ENCODE data around the gene XYLT1.

XYLT1 gene

GRCh38 chr16:17258077-17258599, 212.6 kb downstream of the XYLT1 start:
- H3K36me3 Mint-ChIP-seq: peaks cover 21% of the 10 kb centered on the region
- H3K4me1 Mint-ChIP-seq: peaks cover 47% of the 10 kb centered on the region
- H3K9me3 Mint-ChIP-seq: no peaks in the 10 kb centered on the region
- peak overlapping the region; percentile 99 for H3K27ac Mint-ChIP-seq
- H3K4me3 Mint-ChIP-seq: peak overlapping the region; percentile 83
- no peak for ATAC-seq
- H3K27me3 Mint-ChIP-seq: no peaks in the 10 kb centered on the region

- no peak for ATAC-seq
- Mint-ChIP-seq H3K4me3 (peak overlapping the region; percentile 83), H3K9me3 (no peaks in the 10 kb centered on the region), H3K27ac (peak overlapping the region; percentile 99), H3K27me3 (no peaks in the 10 kb centered on the region), H3K36me3 (peaks cover 21% of the 10 kb centered on the region), H3K4me1 (peaks cover 53% of the 10 kb centered on the region)
Measured at GRCh38 chr16:17257426-17258023, 213.2 kb downstream of the XYLT1 start.

- ATAC-seq: no peak
- Mint-ChIP-seq H3K9me3 (no peaks in the 10 kb centered on the region), H3K27me3 (no peaks in the 10 kb centered on the region), H3K36me3 (peaks cover 26% of the 10 kb centered on the region), H3K4me1 (peaks cover 40% of the 10 kb centered on the region), H3K4me3 (no peak overlapping the region), H3K27ac (peak overlapping the region; percentile 32)
Measured at GRCh38 chr16:17252701-17253100, 218.1 kb downstream of the XYLT1 start.

- peaks cover 29% of the 10 kb centered on the region for H3K36me3 Mint-ChIP-seq
- peak overlapping the region; percentile 32 for H3K27ac Mint-ChIP-seq
- no peaks in the 10 kb centered on the region for H3K27me3 Mint-ChIP-seq
- H3K4me1 Mint-ChIP-seq: peaks cover 36% of the 10 kb centered on the region
- no peak overlapping the region for H3K4me3 Mint-ChIP-seq
- H3K9me3 Mint-ChIP-seq: no peaks in the 10 kb centered on the region
- no peak for ATAC-seq
Measured at GRCh38 chr16:17252064-17252463, 218.7 kb downstream of the XYLT1 start.

GRCh38 chr16:17251496-17251895, 219.3 kb downstream of the XYLT1 start:
- no peaks in the 10 kb centered on the region for H3K9me3 Mint-ChIP-seq
- ATAC-seq: no peak
- peaks cover 38% of the 10 kb centered on the region for H3K4me1 Mint-ChIP-seq
- peaks cover 29% of the 10 kb centered on the region for H3K36me3 Mint-ChIP-seq
- peak overlapping the region; percentile 8 for H3K27ac Mint-ChIP-seq
- no peaks in the 10 kb centered on the region for H3K27me3 Mint-ChIP-seq
- H3K4me3 Mint-ChIP-seq: no peak overlapping the region

GRCh38 chr16:17246974-17247732, 223.6 kb downstream of the XYLT1 start:
- Mint-ChIP-seq H3K27me3 (no peaks in the 10 kb centered on the region), H3K27ac (no peak overlapping the region)

GRCh38 chr16:17246268-17246885, 224.4 kb downstream of the XYLT1 start:
- Mint-ChIP-seq H3K9me3 (no peaks in the 10 kb centered on the region), H3K36me3 (peaks cover 45% of the 10 kb centered on the region), H3K4me3 (no peak overlapping the region), H3K4me1 (peaks cover 28% of the 10 kb centered on the region), H3K27ac (no peak overlapping the region), H3K27me3 (no peaks in the 10 kb centered on the region)
- ATAC-seq: no peak

More at GRCh38 chr16:17246974-17247732, 223.6 kb downstream of the XYLT1 start:
- Mint-ChIP-seq H3K9me3 (no peaks in the 10 kb centered on the region), H3K4me1 (peaks cover 35% of the 10 kb centered on the region), H3K4me3 (no peak overlapping the region), H3K36me3 (peaks cover 40% of the 10 kb centered on the region)
- ATAC-seq: no peak

GRCh38 chr16:17245776-17246175, 225.0 kb downstream of the XYLT1 start:
- H3K4me1 Mint-ChIP-seq: peaks cover 22% of the 10 kb centered on the region
- no peak overlapping the region for H3K4me3 Mint-ChIP-seq
- H3K9me3 Mint-ChIP-seq: no peaks in the 10 kb centered on the region
- H3K27me3 Mint-ChIP-seq: no peaks in the 10 kb centered on the region
- peaks cover 42% of the 10 kb centered on the region for H3K36me3 Mint-ChIP-seq
- H3K27ac Mint-ChIP-seq: no peak overlapping the region
- no peak for ATAC-seq

- Mint-ChIP-seq H3K27me3 (no peaks in the 10 kb centered on the region), H3K27ac (no peak overlapping the region), H3K9me3 (no peaks in the 10 kb centered on the region), H3K4me1 (peaks cover 23% of the 10 kb centered on the region), H3K4me3 (no peak overlapping the region), H3K36me3 (peaks cover 38% of the 10 kb centered on the region)
- ATAC-seq: no peak
Measured at GRCh38 chr16:17244872-17245551, 225.7 kb downstream of the XYLT1 start.

GRCh38 chr16:17241264-17241835, 229.4 kb downstream of the XYLT1 start:
- peaks cover 43% of the 10 kb centered on the region for H3K36me3 Mint-ChIP-seq
- H3K27me3 Mint-ChIP-seq: no peaks in the 10 kb centered on the region
- peaks cover 9% of the 10 kb centered on the region for H3K9me3 Mint-ChIP-seq
- H3K27ac Mint-ChIP-seq: no peak overlapping the region
- peaks cover 32% of the 10 kb centered on the region for H3K4me1 Mint-ChIP-seq
- no peak overlapping the region for H3K4me3 Mint-ChIP-seq
- ATAC-seq: no peak

GRCh38 chr16:17238285-17239028, 232.3 kb downstream of the XYLT1 start:
- peak; percentile 72 for ATAC-seq
- H3K9me3 Mint-ChIP-seq: peaks cover 9% of the 10 kb centered on the region
- H3K4me3 Mint-ChIP-seq: no peak overlapping the region
- peaks cover 24% of the 10 kb centered on the region for H3K4me1 Mint-ChIP-seq
- H3K27ac Mint-ChIP-seq: no peak overlapping the region
- peaks cover 46% of the 10 kb centered on the region for H3K36me3 Mint-ChIP-seq
- H3K27me3 Mint-ChIP-seq: no peaks in the 10 kb centered on the region

GRCh38 chr16:17237350-17237944, 233.3 kb downstream of the XYLT1 start:
- no peaks in the 10 kb centered on the region for H3K27me3 Mint-ChIP-seq
- ATAC-seq: no peak
- H3K4me1 Mint-ChIP-seq: peaks cover 24% of the 10 kb centered on the region
- H3K27ac Mint-ChIP-seq: no peak overlapping the region
- H3K4me3 Mint-ChIP-seq: no peak overlapping the region
- H3K9me3 Mint-ChIP-seq: peaks cover 10% of the 10 kb centered on the region
- peaks cover 47% of the 10 kb centered on the region for H3K36me3 Mint-ChIP-seq

- no peak overlapping the region for H3K27ac Mint-ChIP-seq
- no peak overlapping the region for H3K4me3 Mint-ChIP-seq
- H3K4me1 Mint-ChIP-seq: peaks cover 24% of the 10 kb centered on the region
- ATAC-seq: no peak
- peaks cover 12% of the 10 kb centered on the region for H3K9me3 Mint-ChIP-seq
- H3K36me3 Mint-ChIP-seq: peaks cover 47% of the 10 kb centered on the region
- no peaks in the 10 kb centered on the region for H3K27me3 Mint-ChIP-seq
Measured at GRCh38 chr16:17235147-17235815, 235.5 kb downstream of the XYLT1 start.

Data from stimulated activated memory B cell treated with anti-CD40 and anti-IgM and Interleukin-4, amounts not matched to agents 10 μg/mL and 1 μg/mL and 100 μg/mL, for 72 hours (primary cell).